Loucy (cell line): ENCODE measurements around the gene TPBGL.

Experiments
- H2AFZ ChIP-seq: fragments of 200-600 bp; sonication (generic); 2 replicates; pipeline ENCODE4 v1.6.0; 2016; ENCODE audit warnings: antibody characterized with exemption, mild to moderate bottlenecking, low read length, moderate library complexity
- H3F3A ChIP-seq: fragments of 200-600 bp; 2 replicates; pipeline ENCODE4 v1.6.0; 2016; ENCODE audit warnings: antibody characterized with exemption, low read depth, mild to moderate bottlenecking
- H3K27me3 ChIP-seq: fragments of 200-600 bp; sonication (generic); 2 replicates; pipeline ENCODE4 v1.6.1; 2014; ENCODE audit warnings: low read length, mild to moderate bottlenecking; ENCODE audit not compliant: insufficient read depth, poor library complexity, severe bottlenecking
- H3K36me3 ChIP-seq: fragments of 200-600 bp; sonication (generic); 2 replicates; pipeline ENCODE4 v1.6.1; 2016; ENCODE audit warnings: low read length; ENCODE audit not compliant: insufficient read depth
- H3K4me1 ChIP-seq: fragments of 200-600 bp; sonication (generic); 2 replicates; pipeline ENCODE4 v1.5.1; 2014; ENCODE audit warnings: low read length, mild to moderate bottlenecking; ENCODE audit not compliant: insufficient read depth, poor library complexity, severe bottlenecking
- H3K4me2 ChIP-seq: fragments of 200-600 bp; sonication (generic); 2 replicates; pipeline ENCODE4 v1.6.0; 2014; ENCODE audit warnings: antibody characterized with exemption, low read length, low read depth, mild to moderate bottlenecking; ENCODE audit not compliant: poor library complexity, severe bottlenecking
- H3K4me3 ChIP-seq: fragments of 200-600 bp; sonication (generic); 2 replicates; pipeline ENCODE4 v1.5.1; 2014; ENCODE audit warnings: low read length, mild to moderate bottlenecking, mixed read lengths; ENCODE audit not compliant: poor library complexity, severe bottlenecking
- H3K79me2 ChIP-seq: fragments of 200-600 bp; sonication (generic); 2 replicates; pipeline ENCODE4 v1.6.1; 2014; ENCODE audit warnings: low read length; ENCODE audit not compliant: insufficient read depth
- H3K9ac ChIP-seq: fragments of 200-600 bp; sonication (generic); 2 replicates; pipeline ENCODE4 v1.6.0; 2014; ENCODE audit warnings: mild to moderate bottlenecking, low read depth, low read length, moderate library complexity; ENCODE audit not compliant: poor library complexity, severe bottlenecking
- H3K9me2 ChIP-seq: fragments of 200-600 bp; sonication (generic); replicated peaks from 2 replicates; pipeline ENCODE4 v1.6.1; 2016; ENCODE audit warnings: low read depth, low read length, mixed read lengths
- H3K9me3 ChIP-seq: fragments of 200-600 bp; sonication (generic); 2 replicates; pipeline ENCODE4 v1.6.1; 2014; ENCODE audit warnings: mild to moderate bottlenecking, antibody characterized with exemption, low read length, low read depth; ENCODE audit not compliant: insufficient read depth
- H4K20me1 ChIP-seq: fragments of 200-600 bp; sonication (generic); 2 replicates; pipeline ENCODE4 v1.6.0; 2014; ENCODE audit warnings: antibody characterized with exemption, low read length, mild to moderate bottlenecking; ENCODE audit not compliant: insufficient read depth, poor library complexity, severe bottlenecking
- EZH2phosphoT487 ChIP-seq: fragments of 200-600 bp; IDR thresholded peaks from 2 replicates; pipeline ENCODE4 v1.6.1; 2018; ENCODE audit warnings: antibody characterized with exemption, mild to moderate bottlenecking, moderate library complexity, borderline replicate concordance
- TF ChIP-seq, protein P1 (sequence below): fragments of 200-600 bp; sonication (generic); conservative IDR thresholded peaks from 2 replicates; pipeline ENCODE4 v1.5.1; 2014; ENCODE audit warnings: mild to moderate bottlenecking, antibody characterized with exemption, low read length

The TPBGL gene

DNA sequence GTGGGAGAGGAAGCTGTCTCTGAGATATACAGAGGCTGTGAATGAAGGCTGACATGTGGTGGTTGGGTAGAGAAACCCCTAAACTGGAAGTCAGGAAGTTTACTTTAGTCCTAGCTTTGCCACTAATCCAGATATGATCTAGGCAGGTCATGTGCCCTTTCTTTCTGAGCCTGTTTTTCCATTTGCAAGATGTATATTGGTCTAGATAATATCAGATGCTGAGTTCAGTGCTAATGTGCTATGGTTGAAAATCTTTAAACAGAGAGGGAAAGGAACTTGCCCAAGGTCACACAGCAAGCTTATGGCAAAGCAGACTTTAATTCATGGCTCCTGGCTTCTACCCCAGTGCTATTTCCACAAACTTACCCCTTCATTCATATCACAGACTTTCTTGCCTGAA is 25.7 kb upstream of the TPBGL start:
- H3K27me3 ChIP-seq: no peaks in the 10 kb centered on the region
- no peaks in the 10 kb centered on the region for H3K4me1 ChIP-seq

DNA sequence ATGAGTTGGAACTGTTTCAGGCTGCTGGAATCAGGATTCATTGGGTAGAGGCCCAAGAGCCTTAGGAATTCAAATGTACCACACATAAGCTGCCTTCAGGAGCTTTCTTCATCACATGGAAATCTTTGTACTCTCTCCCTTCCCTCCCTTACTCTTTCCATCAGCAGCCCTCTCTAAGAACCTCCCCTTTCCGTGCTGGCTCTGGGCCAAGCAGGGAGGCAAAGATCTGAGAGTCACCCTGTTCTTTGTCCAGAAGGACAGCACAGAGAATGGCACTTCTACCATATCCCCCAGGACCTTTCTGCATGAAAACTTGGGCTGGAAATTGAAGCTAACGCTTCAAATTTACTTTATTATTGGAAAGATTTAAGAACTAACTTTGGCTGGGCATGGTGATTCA is 20.7 kb upstream of the TPBGL start:
- Histone ChIP-seq H3K79me2 (no peaks in the 10 kb centered on the region), H3K4me3 (no peak overlapping the region), H3F3A (no peaks in the 10 kb centered on the region), H3K9me3 (no peaks in the 10 kb centered on the region), H3K9me2 (no peaks in the 10 kb centered on the region), H3K9ac (no peak overlapping the region), H3K4me2 (no peak overlapping the region), H3K36me3 (no peaks in the 10 kb centered on the region), H2AFZ (no peak overlapping the region), H4K20me1 (no peaks in the 10 kb centered on the region), H3K27me3 (no peaks in the 10 kb centered on the region), H3K4me1 (no peaks in the 10 kb centered on the region)
- TF ChIP-seq, protein P1, sequence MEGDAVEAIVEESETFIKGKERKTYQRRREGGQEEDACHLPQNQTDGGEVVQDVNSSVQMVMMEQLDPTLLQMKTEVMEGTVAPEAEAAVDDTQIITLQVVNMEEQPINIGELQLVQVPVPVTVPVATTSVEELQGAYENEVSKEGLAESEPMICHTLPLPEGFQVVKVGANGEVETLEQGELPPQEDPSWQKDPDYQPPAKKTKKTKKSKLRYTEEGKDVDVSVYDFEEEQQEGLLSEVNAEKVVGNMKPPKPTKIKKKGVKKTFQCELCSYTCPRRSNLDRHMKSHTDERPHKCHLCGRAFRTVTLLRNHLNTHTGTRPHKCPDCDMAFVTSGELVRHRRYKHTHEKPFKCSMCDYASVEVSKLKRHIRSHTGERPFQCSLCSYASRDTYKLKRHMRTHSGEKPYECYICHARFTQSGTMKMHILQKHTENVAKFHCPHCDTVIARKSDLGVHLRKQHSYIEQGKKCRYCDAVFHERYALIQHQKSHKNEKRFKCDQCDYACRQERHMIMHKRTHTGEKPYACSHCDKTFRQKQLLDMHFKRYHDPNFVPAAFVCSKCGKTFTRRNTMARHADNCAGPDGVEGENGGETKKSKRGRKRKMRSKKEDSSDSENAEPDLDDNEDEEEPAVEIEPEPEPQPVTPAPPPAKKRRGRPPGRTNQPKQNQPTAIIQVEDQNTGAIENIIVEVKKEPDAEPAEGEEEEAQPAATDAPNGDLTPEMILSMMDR: no peak
- TF ChIP-seq EZH2phosphoT487: no peak

More for the DNA sequence above, 25.7 kb upstream of the TPBGL start:
- no peaks in the 10 kb centered on the region for H3K36me3 ChIP-seq
- H2AFZ ChIP-seq: no peak overlapping the region
- no peaks in the 10 kb centered on the region for H4K20me1 ChIP-seq
- H3K4me3 ChIP-seq: no peak overlapping the region
- no peaks in the 10 kb centered on the region for H3F3A ChIP-seq
- H3K4me2 ChIP-seq: no peak overlapping the region
- TF ChIP-seq, protein P1: no peak
- TF ChIP-seq EZH2phosphoT487: no peak
- H3K9ac ChIP-seq: no peak overlapping the region
- H3K79me2 ChIP-seq: no peaks in the 10 kb centered on the region
- H3K9me3 ChIP-seq: no peaks in the 10 kb centered on the region
- H3K9me2 ChIP-seq: no peaks in the 10 kb centered on the region

DNA sequence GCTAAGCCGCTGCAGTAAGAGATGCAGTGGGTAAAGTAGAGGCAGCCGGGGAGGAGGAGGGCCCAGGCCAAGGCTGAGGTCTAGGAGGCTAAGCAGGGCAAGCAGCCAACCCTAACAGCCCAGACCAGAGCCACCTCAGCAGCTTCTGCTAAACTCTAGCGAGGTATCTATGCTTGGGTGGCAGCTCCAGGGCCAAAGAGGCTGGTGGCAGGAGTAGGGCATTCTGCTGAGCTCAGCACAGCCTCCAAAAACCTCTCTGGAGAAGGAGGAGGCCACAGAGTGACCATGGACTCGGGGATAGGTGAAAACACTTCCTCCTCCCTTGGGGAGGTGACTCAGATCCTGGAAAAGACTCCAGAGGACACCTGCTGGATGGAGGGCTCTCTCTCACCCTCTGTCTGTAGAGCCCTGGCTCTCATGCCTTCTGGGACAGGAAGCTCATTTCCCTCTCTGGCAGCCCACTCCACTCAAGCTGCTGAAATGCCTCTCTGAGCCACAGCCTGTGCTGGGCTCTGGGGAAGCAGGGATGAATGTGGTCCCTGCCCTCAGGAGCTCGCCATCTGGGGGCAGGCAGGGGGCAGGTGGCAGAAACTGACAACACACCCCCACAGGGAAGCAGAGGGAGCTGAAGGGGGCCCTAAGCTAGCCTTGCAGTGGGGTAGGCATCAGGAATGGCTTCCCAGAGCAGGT is 16.5 kb upstream of the TPBGL start:
- Histone ChIP-seq H3K27me3 (no peaks in the 10 kb centered on the region), H3K4me2 (no peak overlapping the region), H3F3A (no peaks in the 10 kb centered on the region), H3K79me2 (no peaks in the 10 kb centered on the region), H3K4me3 (no peak overlapping the region), H3K9ac (no peak overlapping the region), H3K9me2 (no peaks in the 10 kb centered on the region), H4K20me1 (no peaks in the 10 kb centered on the region), H3K4me1 (no peaks in the 10 kb centered on the region), H2AFZ (no peak overlapping the region), H3K9me3 (no peaks in the 10 kb centered on the region), H3K36me3 (no peaks in the 10 kb centered on the region)
- TF ChIP-seq, protein P1: peak; percentile 15; the same call in 1 of the 2 replicates
- TF ChIP-seq EZH2phosphoT487: no peak
